SU-DHL-6 (cell line): ENCODE results near the gene GNAQ.

Source experiments
- EZH2phosphoT487 ChIP-seq: fragments of 200-600 bp; sonication (generic), shearing (Covaris generic); conservative IDR thresholded peaks from 2 replicates; pipeline ENCODE4 v1.6.1; 2018; ENCODE audit warnings: mild to moderate bottlenecking, antibody characterized with exemption, low read length, moderate library complexity, mixed read lengths
- TF ChIP-seq, protein P1 (sequence below): fragments of 200-600 bp; sonication (generic); IDR thresholded peaks from one replicate; pipeline ENCODE4 v1.5.1; 2017; ENCODE audit warnings: antibody characterized with exemption, mild to moderate bottlenecking, low read length, moderate library complexity; ENCODE audit not compliant: insufficient read depth, poor library complexity, severe bottlenecking

- TF ChIP-seq, protein P1, sequence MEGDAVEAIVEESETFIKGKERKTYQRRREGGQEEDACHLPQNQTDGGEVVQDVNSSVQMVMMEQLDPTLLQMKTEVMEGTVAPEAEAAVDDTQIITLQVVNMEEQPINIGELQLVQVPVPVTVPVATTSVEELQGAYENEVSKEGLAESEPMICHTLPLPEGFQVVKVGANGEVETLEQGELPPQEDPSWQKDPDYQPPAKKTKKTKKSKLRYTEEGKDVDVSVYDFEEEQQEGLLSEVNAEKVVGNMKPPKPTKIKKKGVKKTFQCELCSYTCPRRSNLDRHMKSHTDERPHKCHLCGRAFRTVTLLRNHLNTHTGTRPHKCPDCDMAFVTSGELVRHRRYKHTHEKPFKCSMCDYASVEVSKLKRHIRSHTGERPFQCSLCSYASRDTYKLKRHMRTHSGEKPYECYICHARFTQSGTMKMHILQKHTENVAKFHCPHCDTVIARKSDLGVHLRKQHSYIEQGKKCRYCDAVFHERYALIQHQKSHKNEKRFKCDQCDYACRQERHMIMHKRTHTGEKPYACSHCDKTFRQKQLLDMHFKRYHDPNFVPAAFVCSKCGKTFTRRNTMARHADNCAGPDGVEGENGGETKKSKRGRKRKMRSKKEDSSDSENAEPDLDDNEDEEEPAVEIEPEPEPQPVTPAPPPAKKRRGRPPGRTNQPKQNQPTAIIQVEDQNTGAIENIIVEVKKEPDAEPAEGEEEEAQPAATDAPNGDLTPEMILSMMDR: no peak
- TF ChIP-seq EZH2phosphoT487: no peak
Observed at GRCh38 chr9:78011049-78011448, 20.6 kb downstream of the GNAQ start.
